ENCODE measurements around the gene KRT38. TPM values are rescaled to one million over a fixed set of nuclear protein-coding genes. Genes with fewer than 3 reads are reported as not detected.
"Not testable (repeated sequence)": the region's sequence is repeated elsewhere in the genome, so short reads cannot be mapped to it uniquely, and the experiment has no call there.

Gene KRT38
- total RNA-seq, 1 donor from 2014 or later, result not detected

GRCh38 chr17:41463746-41464145 lies 23.0 kb upstream of the KRT38 start:
- no peak for DNase-seq (ENCODE audit: low spot score)
- no peak for ATAC-seq

- no peak for DNase-seq (ENCODE audit: low spot score)
- ATAC-seq, result no peak
These were observed 21.9 kb upstream of the KRT38 start for GRCh38 chr17:41462705-41463104.

- no peak for DNase-seq (ENCODE audit: low spot score)
- no peak for ATAC-seq
These were observed 16.9 kb upstream of the KRT38 start for GRCh38 chr17:41457676-41458075.

DNA sequence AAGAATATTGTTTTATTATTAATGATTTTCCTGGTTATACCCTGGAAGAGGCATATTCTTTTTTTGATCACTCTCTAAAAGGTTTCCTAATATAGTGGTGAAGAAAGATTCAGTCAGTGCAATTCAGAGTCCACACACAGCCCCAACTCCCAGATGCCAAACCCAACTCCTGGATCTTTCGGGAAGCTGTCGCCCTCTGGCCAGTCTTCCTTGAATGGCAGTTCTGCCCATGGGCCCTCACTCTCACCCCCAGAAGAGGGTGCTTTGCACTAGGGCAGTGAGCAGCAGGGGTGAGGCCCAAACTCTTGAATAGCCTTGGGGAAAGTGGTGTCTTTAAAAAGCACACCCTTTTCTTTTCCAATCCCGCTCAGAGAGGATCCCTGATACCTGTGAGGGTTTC lies 15.4 kb upstream of the KRT38 start:
- ATAC-seq (no peak), DNase-seq (ENCODE audit: low spot score) (no peak)

DNA sequence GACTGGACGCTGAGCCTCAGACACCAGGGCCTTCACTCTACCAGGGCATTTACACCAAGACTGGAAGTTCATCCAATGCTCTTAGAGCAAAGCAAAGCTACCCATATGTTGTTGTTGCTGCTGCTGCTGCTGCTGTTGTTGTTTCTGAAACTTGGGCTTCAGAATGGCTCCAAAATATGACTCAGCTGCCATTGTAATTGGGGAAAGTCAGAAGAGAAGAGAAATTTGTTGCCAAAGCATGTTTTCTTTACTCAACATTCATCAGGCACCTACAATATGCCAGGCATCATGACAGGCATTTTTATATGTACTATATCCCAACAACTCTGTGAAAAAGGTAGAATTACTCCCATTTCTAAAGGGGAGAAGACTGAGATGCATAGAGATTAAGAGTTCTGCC lies 14.5 kb upstream of the KRT38 start:
- no peak for ATAC-seq
- DNase-seq (ENCODE audit: low spot score), result no peak

- ATAC-seq, result no peak
These were observed 12.3 kb upstream of the KRT38 start for GRCh38 chr17:41453066-41453465.

DNA sequence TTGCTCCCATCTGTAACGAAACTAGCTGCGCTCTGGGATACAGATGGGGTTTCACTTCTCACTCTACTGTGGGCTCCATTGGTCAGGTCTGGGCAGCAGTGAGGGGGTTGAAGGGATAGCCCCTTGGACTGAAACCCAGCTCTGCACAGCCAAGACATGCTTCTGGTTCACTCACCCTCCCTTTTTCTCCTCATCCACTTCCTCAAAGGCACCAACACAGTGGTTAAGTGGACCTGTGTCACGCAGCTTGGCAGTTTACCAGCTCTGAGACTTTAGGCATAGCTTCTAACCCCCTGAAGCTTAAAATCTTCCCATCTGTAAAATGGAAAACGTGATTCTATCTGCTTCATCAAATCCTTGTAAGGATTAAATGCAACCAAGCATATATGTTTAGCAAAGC lies 11.5 kb upstream of the KRT38 start:
- no peak for DNase-seq (ENCODE audit: low spot score)
- no peak for ATAC-seq

More at GRCh38 chr17:41453066-41453465, 12.3 kb upstream of the KRT38 start:
- no peak for DNase-seq (ENCODE audit: low spot score)

- DNase-seq (ENCODE audit: low spot score) (no peak), ATAC-seq (no peak)
These were observed 10.5 kb upstream of the KRT38 start for GRCh38 chr17:41451154-41451728.

DNA sequence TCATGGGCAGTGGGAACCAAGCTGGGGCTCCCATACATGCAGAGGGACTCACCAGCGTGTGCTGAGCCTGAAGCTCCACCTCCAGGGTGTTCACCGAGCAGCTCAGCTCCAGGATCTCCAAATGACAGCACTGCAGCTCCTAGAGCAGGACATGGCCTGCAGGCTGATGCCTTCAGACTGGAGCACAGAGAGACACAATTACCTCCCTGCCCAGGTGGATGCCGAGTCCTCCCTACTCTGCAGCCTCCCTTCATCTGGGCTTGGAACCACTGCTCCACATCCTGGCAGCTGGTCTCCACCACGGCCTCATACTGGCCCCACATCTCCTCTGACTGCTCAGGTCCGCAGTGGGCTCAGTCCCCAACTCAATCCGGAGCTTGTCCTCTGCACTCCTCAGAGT lies 8.2 kb upstream of the KRT38 start:
- DNase-seq (ENCODE audit: low spot score) (no peak), ATAC-seq (no peak)

DNA sequence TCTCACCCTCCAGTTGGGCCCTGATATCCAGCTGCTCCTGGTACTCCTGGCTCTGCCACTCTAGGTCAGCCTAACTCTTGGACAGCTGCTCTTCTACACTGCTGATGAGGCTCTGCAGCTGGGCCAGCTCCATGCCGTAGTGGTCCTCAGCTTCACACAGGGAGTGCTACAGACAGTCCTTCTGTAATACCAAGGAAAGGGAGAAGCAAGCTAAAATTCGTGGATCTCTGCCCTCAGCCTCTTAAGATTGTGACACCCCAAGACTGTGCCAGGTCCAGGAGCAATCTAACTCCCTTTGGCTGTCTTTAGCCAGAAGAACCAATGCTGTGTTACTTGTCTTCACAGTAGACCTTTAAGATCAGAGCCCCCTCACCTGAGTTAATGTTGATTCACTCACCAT lies 7.7 kb upstream of the KRT38 start:
- no peak for ATAC-seq
- DNase-seq (ENCODE audit: low spot score), result no peak

DNA sequence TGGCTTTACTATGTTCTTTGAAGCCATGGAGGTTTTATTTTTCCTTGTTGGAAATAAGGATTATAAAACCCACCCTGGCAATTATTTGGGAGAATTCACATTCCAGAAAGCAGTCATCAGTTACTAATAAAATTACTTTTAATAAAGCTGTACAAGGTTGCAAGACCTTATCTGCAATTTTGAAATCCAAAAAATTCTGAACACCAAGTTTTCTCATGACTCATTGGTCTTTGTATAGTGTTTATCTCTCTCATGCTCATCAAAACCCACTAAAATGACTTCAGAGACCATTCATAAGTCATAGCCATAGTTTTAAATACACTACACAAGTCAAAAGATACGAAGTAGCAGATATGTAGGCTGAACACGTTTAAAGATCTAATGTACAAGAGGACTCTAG lies 6.0 kb upstream of the KRT38 start:
- DNase-seq (ENCODE audit: low spot score) (no peak), ATAC-seq (no peak)

DNA sequence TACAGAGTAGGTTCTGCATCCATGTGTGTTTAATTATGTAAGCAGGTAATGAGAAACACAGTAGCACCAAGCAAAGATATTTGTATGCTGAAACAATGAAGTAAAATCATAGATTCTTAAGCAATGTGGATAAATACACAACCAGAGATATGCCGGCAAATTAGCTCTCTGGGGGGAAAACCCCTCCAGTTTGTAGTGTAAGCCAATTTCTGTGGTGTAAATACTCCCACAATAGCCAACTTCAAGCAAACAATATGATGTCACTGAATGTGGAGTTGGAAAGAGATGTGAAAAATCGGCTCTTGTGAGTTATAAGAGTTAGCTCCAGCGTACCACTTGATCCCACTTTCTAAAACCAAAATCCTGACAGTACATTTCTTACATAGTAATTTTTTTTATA lies 3.9 kb upstream of the KRT38 start:
- ATAC-seq, result no peak
- DNase-seq (ENCODE audit: low spot score), result no peak

DNA sequence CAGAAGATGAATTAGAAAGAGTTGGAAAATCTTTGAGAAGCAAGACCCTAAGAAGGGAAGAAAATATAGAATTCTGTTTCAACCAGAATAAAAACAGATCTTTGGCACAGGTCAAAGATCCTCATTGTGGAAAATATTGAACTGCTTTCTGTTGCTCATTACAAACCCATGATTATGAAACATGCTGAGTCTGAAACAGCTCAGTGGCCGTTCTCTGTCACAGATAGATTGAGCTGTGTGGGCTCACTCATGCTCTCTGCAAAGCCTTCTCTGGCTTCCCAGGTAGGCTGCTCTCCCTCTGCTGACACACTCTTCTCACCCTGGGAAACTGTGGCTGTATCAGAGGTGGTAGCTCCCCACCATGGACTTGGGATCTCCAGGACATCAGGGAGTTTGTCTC lies 3.4 kb upstream of the KRT38 start:
- DNase-seq (ENCODE audit: low spot score) (no peak), ATAC-seq (peak; percentile 12)

DNA sequence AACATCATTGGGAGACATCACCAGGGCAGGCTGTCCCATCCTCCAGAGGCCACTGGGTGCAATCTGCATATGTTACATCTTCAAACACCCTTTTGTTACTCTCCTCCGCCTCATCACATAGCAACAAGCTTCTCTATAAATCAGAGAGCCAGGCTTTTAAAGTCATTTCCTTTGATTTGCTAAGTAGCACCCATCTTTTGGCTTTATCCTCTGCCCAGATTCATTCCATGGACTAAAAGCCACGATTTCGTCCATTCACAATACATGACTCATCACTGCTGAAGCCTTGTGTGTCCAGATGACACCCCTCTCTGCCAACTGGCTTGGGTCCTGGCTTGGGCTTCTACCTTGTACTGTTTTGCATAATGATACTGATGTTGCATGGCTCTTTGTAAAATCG lies 2.0 kb upstream of the KRT38 start:
- DNase-seq (ENCODE audit: low spot score) (no peak), ATAC-seq (no peak)

- no peak for DNase-seq (ENCODE audit: low spot score)
- no peak for ATAC-seq
These were observed 1.4 kb downstream of the KRT38 start for GRCh38 chr17:41439375-41439774.

DNA sequence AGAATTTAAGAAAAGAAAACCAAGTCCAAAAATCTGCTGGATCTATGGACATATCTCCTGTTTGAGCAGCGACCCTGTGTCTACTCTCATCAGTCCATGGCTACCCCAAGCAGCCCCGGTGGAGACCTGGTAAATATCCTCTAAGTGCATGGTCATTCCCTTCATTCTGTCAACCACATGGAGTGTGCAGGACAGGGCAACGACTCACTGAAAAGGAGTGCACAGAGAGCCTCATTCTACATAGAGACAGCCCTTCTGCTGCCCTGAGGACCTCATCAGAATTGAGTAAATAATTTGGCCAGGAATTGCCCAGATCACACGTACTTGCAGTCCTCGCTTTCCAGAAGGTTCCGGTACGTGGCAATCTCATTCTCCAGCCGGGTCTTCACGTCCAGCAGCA lies 3.0 kb downstream of the KRT38 start:
- DNase-seq (ENCODE audit: low spot score) (no peak), ATAC-seq (no peak)

DNA sequence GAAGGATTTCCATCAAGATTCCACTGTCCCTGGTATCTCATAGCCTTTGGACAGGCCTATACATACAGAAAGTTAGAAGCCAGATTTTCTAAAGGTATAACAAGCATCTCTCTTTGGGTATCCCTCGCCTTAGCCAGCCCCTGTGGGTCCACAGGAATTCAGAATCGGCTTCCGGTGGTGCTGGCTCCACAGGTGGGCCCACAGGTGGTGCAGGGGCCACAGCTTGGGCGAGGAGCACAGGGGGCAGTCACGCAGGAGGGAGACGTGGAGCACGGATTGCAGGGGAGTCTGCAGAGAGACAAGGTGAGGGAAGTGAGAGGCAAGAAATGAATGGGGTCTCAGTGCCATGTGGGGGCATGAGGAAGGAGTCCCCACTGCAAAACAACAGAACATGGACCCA lies 3.5 kb downstream of the KRT38 start:
- DNase-seq (ENCODE audit: low spot score) (no peak), ATAC-seq (no peak)

DNA sequence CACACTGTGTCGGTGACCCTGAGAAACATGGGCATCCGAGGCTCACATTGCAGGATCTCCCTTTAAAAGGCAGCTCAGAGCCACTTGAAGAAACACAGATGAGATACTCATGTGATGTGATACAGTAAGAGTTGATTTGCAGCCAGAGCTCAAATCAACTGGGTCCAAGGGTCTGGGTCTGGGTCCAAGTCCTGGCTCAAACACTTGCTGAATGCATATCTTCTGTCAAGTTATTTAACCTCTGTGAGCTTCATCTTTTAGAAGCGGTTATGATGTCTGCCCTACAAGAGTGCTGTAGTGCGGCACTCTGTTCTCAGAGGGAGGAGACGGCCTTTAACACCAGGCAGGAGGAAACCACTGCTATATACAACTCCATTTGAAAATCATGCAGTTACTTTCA lies 6.4 kb downstream of the KRT38 start:
- no peak for ATAC-seq
- DNase-seq (ENCODE audit: low spot score), result no peak

DNA sequence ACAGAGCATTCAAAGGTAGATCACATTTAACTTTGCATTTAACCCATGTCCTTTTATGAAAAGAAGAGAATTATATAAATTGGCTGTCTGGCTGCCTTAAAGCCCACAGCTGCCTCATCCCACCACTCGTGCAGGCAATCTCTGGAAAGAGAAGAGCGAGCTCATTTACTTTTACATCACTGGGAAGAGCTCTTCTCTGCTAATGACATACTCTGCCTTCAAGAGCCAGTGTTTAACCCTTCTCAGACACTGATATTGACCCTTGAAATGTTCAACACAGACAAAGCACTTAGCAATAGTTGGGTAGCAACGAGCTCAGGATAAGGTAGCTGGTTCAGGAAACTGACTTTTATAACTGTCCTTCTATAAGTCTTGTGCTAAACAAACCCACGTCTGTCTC lies 6.8 kb downstream of the KRT38 start:
- DNase-seq (ENCODE audit: low spot score), result no peak
- no peak for ATAC-seq

GRCh38 chr17:41433586-41433985 lies 7.2 kb downstream of the KRT38 start:
- ATAC-seq (no peak), DNase-seq (ENCODE audit: low spot score) (no peak)

- not testable (repeated sequence) for DNase-seq (ENCODE audit: low spot score); ATAC-seq
These were observed 10.4 kb downstream of the KRT38 start for GRCh38 chr17:41430376-41430775.

- ATAC-seq (no peak), DNase-seq (ENCODE audit: low spot score) (no peak)
These were observed 11.1 kb downstream of the KRT38 start for GRCh38 chr17:41429667-41430066.

GRCh38 chr17:41428591-41429291 lies 12.0 kb downstream of the KRT38 start:
- DNase-seq (ENCODE audit: low spot score) (no peak), ATAC-seq (no peak)

All from left lobe of liver (tissue), 2 donors.